GM20000 (cell line): ENCODE data around the gene USP24.

Experiments used
- DNase-seq: peaks from one replicate; pipeline ENCODE4 v3.0.0; 2012; ENCODE audit warnings: low spot score
- CTCF ChIP-seq: IDR thresholded peaks from 2 replicates; pipeline ENCODE4 v1.5.1; 2012; ENCODE audit warnings: mild to moderate bottlenecking, control low read depth; ENCODE audit errors: extremely low read depth, missing control alignments

USP24 gene

GRCh38 chr1:55155522-55155921 is 59.6 kb downstream of the USP24 start:
- TF ChIP-seq CTCF, result no peak
- no peak for DNase-seq

GRCh38 chr1:55154616-55155015 is 60.5 kb downstream of the USP24 start:
- DNase-seq, result no peak
- no peak for TF ChIP-seq CTCF

- TF ChIP-seq CTCF, result no peak
- no peak for DNase-seq
Observed at GRCh38 chr1:55153031-55153430, 62.1 kb downstream of the USP24 start.

- peak; percentile 22 for DNase-seq
- TF ChIP-seq CTCF, result no peak
Observed at GRCh38 chr1:55150880-55151588, 64.1 kb downstream of the USP24 start.

- DNase-seq, result no peak
- no peak for TF ChIP-seq CTCF
Observed at GRCh38 chr1:55148676-55149075, 66.5 kb downstream of the USP24 start.

- TF ChIP-seq CTCF, result no peak
- no peak for DNase-seq
Observed at GRCh38 chr1:55147524-55147923, 67.6 kb downstream of the USP24 start.

GRCh38 chr1:55146781-55147180 is 68.4 kb downstream of the USP24 start:
- TF ChIP-seq CTCF, result no peak
- DNase-seq, result no peak
